GM13977 (cell line): Measurements from ENCODE around the gene ABCB9.
"Not testable (repeated sequence)": the region's sequence is repeated elsewhere in the genome, so short reads cannot be mapped to it uniquely, and the experiment has no call there.

ENCODE experiments used
- DNase-seq: peaks from one replicate; pipeline ENCODE4 v3.0.0; 2012; ENCODE audit warnings: low spot score
- CTCF ChIP-seq: IDR thresholded peaks from 2 replicates; pipeline ENCODE4 v1.5.1; 2012; ENCODE audit warnings: mild to moderate bottlenecking, control low read depth; ENCODE audit not compliant: insufficient read depth; ENCODE audit errors: extremely low read depth, missing control alignments
- in situ Hi-C: fragments of 300-500 bp; cut with MboI; formaldehyde crosslinking; loops from one replicate; pipeline ENCODE4 v1.12.0; 2022; ENCODE audit warnings: low sequenced_read_pairs, low pct_unique_long_range_greater_than_20kb, mixed read lengths, inconsistent platforms; ENCODE audit not compliant: unreplicated experiment

ABCB9 gene

GRCh38 chr12:122895704-122896636 is 70.3 kb downstream of the ABCB9 start, which contains the start of gene VPS37B:
TSS of gene VPS37B (minus strand) at chr12:122896124. CDS start at chr12:122896062, 62 bp downstream.
- DNase-seq, result peak; percentile 92

GRCh38 chr12:122895320-122895703 is 71.0 kb downstream of the ABCB9 start:
- in situ Hi-C loops, result no loop called here
- TF ChIP-seq CTCF, result no peak
- no peak for DNase-seq

More at GRCh38 chr12:122895704-122896636, 70.3 kb downstream of the ABCB9 start, which contains the start of gene VPS37B:
- no peak for TF ChIP-seq CTCF
- in situ Hi-C loops, result no loop called here

- no peak for DNase-seq
- in situ Hi-C loops, result no loop called here
Observed at GRCh38 chr12:122894193-122895121, 71.8 kb downstream of the ABCB9 start.

GRCh38 chr12:122893208-122894153 is 72.8 kb downstream of the ABCB9 start:
- in situ Hi-C loops, result no loop called here
- TF ChIP-seq CTCF, result no peak
- DNase-seq, result no peak

More at GRCh38 chr12:122894193-122895121, 71.8 kb downstream of the ABCB9 start:
- TF ChIP-seq CTCF, result no peak

- DNase-seq, in situ Hi-C loops: not testable (repeated sequence)
Observed at GRCh38 chr12:122892724-122893123, 73.5 kb downstream of the ABCB9 start.

GRCh38 chr12:122891661-122892525 is 74.4 kb downstream of the ABCB9 start:
- no peak for DNase-seq
- in situ Hi-C loops, result no loop called here
- TF ChIP-seq CTCF, result no peak
